Fibroblast of lung (primary cell): Measurements from ENCODE around the gene TCHP.

ENCODE experiments used
- EZH2 ChIP-seq: IDR thresholded peaks from 2 replicates; pipeline ENCODE4 v1.5.1; 2012; ENCODE audit warnings: low read length, control low read depth, mild to moderate bottlenecking; ENCODE audit errors: missing control alignments
- TF ChIP-seq, protein P1 (sequence below), 2 donors: IDR thresholded peaks in 1 of 2; conservative IDR thresholded peaks in 1 of 2; 1 replicate in 1 of 2; 2 replicates in 1 of 2; pipeline ENCODE4 v1.5.1; 2011 to 2012; ENCODE audit warnings: low read length in 2 of 2, control low read depth in 1 of 2, inconsistent platforms in 1 of 2, low read depth in 1 of 2, mild to moderate bottlenecking in 1 of 2

- TF ChIP-seq, protein P1, sequence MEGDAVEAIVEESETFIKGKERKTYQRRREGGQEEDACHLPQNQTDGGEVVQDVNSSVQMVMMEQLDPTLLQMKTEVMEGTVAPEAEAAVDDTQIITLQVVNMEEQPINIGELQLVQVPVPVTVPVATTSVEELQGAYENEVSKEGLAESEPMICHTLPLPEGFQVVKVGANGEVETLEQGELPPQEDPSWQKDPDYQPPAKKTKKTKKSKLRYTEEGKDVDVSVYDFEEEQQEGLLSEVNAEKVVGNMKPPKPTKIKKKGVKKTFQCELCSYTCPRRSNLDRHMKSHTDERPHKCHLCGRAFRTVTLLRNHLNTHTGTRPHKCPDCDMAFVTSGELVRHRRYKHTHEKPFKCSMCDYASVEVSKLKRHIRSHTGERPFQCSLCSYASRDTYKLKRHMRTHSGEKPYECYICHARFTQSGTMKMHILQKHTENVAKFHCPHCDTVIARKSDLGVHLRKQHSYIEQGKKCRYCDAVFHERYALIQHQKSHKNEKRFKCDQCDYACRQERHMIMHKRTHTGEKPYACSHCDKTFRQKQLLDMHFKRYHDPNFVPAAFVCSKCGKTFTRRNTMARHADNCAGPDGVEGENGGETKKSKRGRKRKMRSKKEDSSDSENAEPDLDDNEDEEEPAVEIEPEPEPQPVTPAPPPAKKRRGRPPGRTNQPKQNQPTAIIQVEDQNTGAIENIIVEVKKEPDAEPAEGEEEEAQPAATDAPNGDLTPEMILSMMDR (conservative IDR thresholded peaks at IDR 0.05 in 1 of 2, IDR thresholded peaks at IDR 0.05 in 1 of 2; ENCODE audit: low read depth in 1 of 2, low read length in 2 of 2): no peak
- TF ChIP-seq EZH2: no peak
Measured at GRCh38 chr12:109863847-109864712, 36.0 kb upstream of the TCHP start.
